GM12872 (cell line): ENCODE results near the gene HLA-DQA1.

ENCODE experiments used
- CTCF ChIP-seq: IDR thresholded peaks from 3 replicates; pipeline ENCODE4 v1.5.1; 2011; ENCODE audit warnings: low read depth, mild to moderate bottlenecking, low read length, moderate library complexity; ENCODE audit not compliant: insufficient read depth

The HLA-DQA1 gene

GRCh38 chr6:32637219-32637880 lies at the start of gene HLA-DQA1:
Gene HLA-DQA1 (plus strand): TSS chr6:32637406. CDS start chr6:32637459, 53 bp downstream.
- no peak for TF ChIP-seq CTCF

GRCh38 chr6:32588156-32588555 lies 49.0 kb upstream of the HLA-DQA1 start:
- TF ChIP-seq CTCF = no peak

- no peak for TF ChIP-seq CTCF
These were observed 47.4 kb upstream of the HLA-DQA1 start, which contains the start of gene HLA-DRB1 for GRCh38 chr6:32589596-32590449. Gene HLA-DRB1 (minus strand): TSS chr6:32589848. CDS start chr6:32589742, 106 bp downstream.

- TF ChIP-seq CTCF = no peak
These were observed 40.2 kb upstream of the HLA-DQA1 start for GRCh38 chr6:32597024-32597423.

- no peak for TF ChIP-seq CTCF
These were observed 34.8 kb upstream of the HLA-DQA1 start for GRCh38 chr6:32602383-32602782.

GRCh38 chr6:32603222-32603621 lies 34.0 kb upstream of the HLA-DQA1 start:
- TF ChIP-seq CTCF = no peak

GRCh38 chr6:32603888-32604287 lies 33.3 kb upstream of the HLA-DQA1 start:
- TF ChIP-seq CTCF = no peak
